ENCODE results near the gene TNFAIP6.
"Not testable (repeated sequence)": the region's sequence is repeated elsewhere in the genome, so short reads cannot be mapped to it uniquely, and the experiment has no call there.

The TNFAIP6 gene, protein sequence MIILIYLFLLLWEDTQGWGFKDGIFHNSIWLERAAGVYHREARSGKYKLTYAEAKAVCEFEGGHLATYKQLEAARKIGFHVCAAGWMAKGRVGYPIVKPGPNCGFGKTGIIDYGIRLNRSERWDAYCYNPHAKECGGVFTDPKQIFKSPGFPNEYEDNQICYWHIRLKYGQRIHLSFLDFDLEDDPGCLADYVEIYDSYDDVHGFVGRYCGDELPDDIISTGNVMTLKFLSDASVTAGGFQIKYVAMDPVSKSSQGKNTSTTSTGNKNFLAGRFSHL

DNA sequence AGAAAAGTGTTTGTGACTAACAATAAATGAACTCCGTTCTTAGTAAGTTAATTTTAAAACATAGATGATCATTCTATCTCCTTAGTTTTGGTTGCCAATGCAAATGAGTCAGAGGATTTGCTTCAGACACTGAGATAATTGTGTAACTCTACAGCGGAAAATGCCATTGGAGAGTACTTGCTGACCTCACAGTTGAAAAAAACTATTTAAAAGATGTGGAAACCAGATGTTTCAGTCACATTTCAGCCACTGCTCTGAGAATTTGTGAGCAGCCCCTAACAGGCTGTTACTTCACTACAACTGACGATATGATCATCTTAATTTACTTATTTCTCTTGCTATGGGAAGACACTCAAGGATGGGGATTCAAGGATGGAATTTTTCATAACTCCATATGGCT is at the start of gene TNFAIP6:
Gene TNFAIP6 (plus strand): TSS at position 234 of the 400 bp plus-strand sequence. CDS start 75 bp downstream, at position 309.
- no peak for DNase-seq (ENCODE audit: low read depth)

GRCh38 chr2:151310313-151310712 is 47.1 kb upstream of the TNFAIP6 start:
- DNase-seq (ENCODE audit: low read depth): not testable (repeated sequence)

GRCh38 chr2:151312440-151312839 is 45.0 kb upstream of the TNFAIP6 start:
- not testable (repeated sequence) for DNase-seq (ENCODE audit: low read depth)

GRCh38 chr2:151315381-151315903 is 42.0 kb upstream of the TNFAIP6 start:
- DNase-seq (ENCODE audit: low read depth): no peak

DNA sequence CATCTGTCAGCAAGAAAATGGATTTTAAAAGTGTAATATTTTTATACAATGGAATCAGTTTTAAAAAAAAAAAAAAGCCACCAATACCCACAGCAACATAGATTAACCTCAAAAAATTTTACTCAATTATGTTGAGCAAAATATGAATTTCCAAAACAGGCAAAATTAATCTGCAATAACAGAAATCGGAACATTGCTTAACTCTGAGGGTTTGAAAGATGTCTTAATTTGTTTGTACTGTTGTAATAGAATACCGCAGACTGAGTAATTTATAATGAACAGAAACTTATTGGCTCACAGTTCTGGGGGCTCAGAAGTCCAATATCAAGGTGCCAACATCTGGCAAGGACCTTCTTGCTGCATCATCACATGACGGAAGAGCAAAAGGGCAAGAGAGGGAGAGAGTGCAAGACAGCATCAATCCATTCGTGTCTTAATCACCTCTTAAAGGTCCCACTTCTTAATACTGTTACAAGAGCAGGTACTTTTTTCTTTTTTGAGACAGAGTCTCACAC is 31.8 kb upstream of the TNFAIP6 start:
- no peak for DNase-seq (ENCODE audit: low read depth)

DNA sequence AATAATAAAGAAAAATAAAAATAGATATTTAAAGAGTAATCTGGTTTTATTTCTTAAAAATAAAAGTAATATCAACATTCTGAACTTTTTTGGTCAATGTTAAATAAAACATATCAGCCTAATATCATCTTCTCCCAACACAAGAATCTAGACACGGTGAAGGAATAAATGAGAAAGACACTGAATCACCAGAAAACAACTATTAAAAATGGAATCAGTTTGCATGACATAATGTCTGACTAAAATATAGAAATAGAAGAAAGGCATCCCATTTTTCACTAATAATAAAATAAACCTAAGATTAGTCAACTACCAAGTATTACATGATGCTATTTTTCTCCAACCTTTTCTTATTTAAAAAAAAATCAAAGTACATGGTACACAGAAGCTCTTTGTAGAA is 30.8 kb upstream of the TNFAIP6 start:
- DNase-seq (ENCODE audit: low read depth): no peak

DNA sequence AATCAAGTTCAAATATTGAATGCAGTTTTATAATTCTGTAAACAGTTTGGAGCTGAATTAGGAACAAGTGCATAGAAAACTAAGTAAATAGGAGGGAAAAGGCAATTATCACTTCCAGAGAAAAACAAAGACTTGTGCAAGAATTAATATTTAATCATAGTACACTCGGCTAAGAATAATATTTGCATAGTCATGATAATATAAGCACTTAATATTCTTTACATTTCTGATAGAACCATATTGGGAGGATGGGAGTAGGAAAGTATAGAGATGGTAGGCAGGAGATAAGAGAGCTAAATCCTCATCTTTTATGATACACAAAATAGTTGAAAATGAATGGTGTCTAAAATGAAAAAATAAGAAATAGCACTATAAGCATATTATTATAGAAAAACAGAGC is 27.4 kb upstream of the TNFAIP6 start:
- no peak for DNase-seq (ENCODE audit: low read depth)

- DNase-seq (ENCODE audit: low read depth): no peak
Measured at GRCh38 chr2:151333083-151333482, 24.3 kb upstream of the TNFAIP6 start.

GRCh38 chr2:151334082-151334815 is 23.1 kb upstream of the TNFAIP6 start:
- no peak for DNase-seq (ENCODE audit: low read depth)

- DNase-seq (ENCODE audit: low read depth): no peak
Measured at GRCh38 chr2:151336863-151337371, 20.5 kb upstream of the TNFAIP6 start.

GRCh38 chr2:151337643-151338042 is 19.7 kb upstream of the TNFAIP6 start:
- no peak for DNase-seq (ENCODE audit: low read depth)

GRCh38 chr2:151338115-151338514 is 19.3 kb upstream of the TNFAIP6 start:
- no peak for DNase-seq (ENCODE audit: low read depth)

DNA sequence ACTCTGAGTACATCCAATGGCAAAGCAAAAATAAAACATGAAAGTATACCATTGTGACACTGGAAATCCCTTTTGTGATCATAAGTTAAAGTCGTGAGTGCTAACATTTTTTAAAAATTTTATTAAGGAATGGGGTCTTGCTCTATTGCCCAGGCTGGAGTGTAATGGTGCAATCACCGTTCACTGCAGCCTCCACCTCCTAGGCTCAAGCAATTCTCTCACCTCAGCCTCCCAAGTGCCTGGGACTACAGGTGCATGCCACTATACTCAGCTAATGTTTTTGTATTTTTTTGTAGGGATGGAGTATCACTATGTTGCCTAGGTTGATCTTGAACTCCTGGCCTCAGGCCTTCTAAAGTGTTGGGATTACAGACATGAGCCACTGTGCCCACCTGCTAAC is 14.3 kb upstream of the TNFAIP6 start:
- no peak for DNase-seq (ENCODE audit: low read depth)

DNA sequence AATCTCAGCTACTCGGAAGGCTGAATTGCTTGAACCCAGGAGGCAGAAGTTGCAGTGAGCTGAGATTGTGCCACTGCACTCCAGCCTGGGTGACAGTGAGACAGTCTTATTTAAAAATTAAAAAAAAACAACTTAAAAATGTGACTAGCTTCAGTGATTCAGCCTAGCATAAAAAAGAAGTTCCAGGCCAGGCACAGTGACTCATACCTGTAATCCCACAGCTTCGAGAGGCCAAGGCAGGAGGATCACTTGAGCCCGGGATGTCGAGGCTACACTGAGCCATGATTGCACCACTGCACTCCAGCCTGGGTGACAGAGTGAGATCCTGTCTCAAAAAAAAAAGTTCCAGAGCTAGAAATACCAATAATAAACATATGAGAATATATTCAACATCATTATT is 13.2 kb upstream of the TNFAIP6 start:
- not testable (repeated sequence) for DNase-seq (ENCODE audit: low read depth)

DNA sequence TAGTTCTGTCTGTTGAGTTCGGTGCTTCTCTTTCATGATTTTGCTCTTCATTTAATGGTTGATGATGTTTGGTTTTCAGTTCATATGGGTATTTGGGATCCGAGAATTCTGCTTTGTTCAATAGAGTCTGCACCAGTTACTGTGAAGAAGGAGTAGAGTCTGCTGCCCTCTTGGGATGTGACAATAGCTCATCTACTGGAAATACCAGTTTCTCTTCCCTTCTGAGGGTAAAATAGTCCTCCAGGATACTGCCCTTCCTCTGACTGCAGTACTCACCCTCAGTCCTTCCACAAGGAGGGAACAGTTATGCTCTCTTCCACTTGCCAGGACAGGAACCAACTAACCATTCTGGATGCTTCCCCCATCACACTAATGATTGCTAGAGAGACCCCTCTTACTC is 12.5 kb upstream of the TNFAIP6 start:
- no peak for DNase-seq (ENCODE audit: low read depth)

- no peak for DNase-seq (ENCODE audit: low read depth)
Measured at GRCh38 chr2:151347294-151347693, 10.1 kb upstream of the TNFAIP6 start.

DNA sequence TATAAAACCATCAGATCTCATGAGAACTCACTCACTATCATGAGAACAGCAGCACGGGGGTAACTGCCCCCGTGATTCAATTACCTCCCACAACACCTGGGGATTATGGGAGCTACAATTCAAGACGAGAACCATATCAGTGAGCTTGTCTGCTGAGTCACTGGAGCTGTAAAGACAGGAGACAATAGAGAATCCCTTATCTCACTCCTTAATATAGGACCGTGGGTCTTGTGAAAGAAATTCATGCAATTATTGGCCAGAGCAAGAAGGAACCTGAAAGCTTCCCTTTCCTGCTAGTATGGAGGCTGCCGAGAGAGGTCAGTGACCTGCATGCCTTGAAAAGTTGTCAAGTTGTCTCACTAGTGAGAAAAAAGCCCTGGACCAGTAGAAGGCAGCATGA is 9.5 kb upstream of the TNFAIP6 start:
- no peak for DNase-seq (ENCODE audit: low read depth)

GRCh38 chr2:151350579-151351195 is 6.7 kb upstream of the TNFAIP6 start:
- no peak for DNase-seq (ENCODE audit: low read depth)

DNA sequence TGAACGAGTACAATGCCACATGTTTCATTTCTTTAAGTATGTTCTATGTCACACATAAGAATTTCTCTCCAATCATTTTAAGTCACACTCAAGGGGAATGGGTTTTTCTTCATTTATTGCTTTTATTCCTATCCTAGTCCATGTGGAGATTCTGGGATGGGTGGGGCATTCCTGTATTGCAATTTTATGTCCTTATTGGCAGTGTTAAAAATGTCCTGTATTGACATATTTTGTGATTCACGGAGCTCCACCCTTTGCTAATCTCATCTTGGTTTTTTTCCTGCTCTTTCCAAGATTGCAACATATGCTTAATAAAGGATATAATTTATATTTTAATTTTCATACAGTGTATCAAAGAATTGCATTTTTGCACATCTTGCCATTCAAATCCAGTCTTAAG is 3.4 kb upstream of the TNFAIP6 start:
- DNase-seq (ENCODE audit: low read depth): no peak

GRCh38 chr2:151354807-151355206 is 2.6 kb upstream of the TNFAIP6 start:
- DNase-seq (ENCODE audit: low read depth): no peak

- DNase-seq (ENCODE audit: low read depth): no peak
Measured at GRCh38 chr2:151358166-151358970, 976 bp downstream of the TNFAIP6 start.
